Aorta (tissue), 5 donors: ENCODE results near the gene KRT84. TPM values are rescaled to one million over a fixed set of nuclear protein-coding genes. Genes with fewer than 3 reads are reported as not detected.

Experiments used
- ATAC-seq: fragments of 200-7000 bp; cut with Tn5 transposase; one replicate; pipeline ENCODE4 v1.9.1; 2022; ENCODE audit warnings: moderate library complexity; ENCODE audit not compliant: low FRiP score
- DNase-seq, 2 donors: peaks; one replicate each; pipeline ENCODE4 v3.0.0-alpha.2; 2020
- H3K27ac ChIP-seq, 2 donors: one replicate each; pipeline ENCODE4 v1.5.1; 2013; ENCODE audit warnings: low read length in 2 of 2, mild to moderate bottlenecking in 2 of 2, moderate library complexity in 2 of 2, control low read depth in 1 of 2, inconsistent platforms in 1 of 2, low read depth in 1 of 2
- H3K27me3 ChIP-seq, 2 donors: one replicate each; pipeline ENCODE4 v1.6.1; 2013; ENCODE audit warnings: control low read depth in 1 of 2, low read length in 1 of 2, mild to moderate bottlenecking in 1 of 2, moderate library complexity in 1 of 2; ENCODE audit not compliant: insufficient read depth in 2 of 2, control insufficient read depth in 1 of 2
- H3K36me3 ChIP-seq, 2 donors: one replicate each; pipeline ENCODE4 v1.6.1; 2013; ENCODE audit warnings: control low read depth in 1 of 2, low read length in 1 of 2, mild to moderate bottlenecking in 1 of 2; ENCODE audit not compliant: insufficient read depth in 2 of 2, control insufficient read depth in 1 of 2
- H3K4me1 ChIP-seq, 2 donors: one replicate each; pipeline ENCODE4 v1.6.1; 2013; ENCODE audit warnings: low read length in 2 of 2, control low read depth in 1 of 2, mild to moderate bottlenecking in 1 of 2, moderate library complexity in 1 of 2; ENCODE audit not compliant: insufficient read depth in 2 of 2, control insufficient read depth in 1 of 2
- H3K4me3 ChIP-seq, 2 donors: one replicate each; pipeline ENCODE4 v1.5.1; 2013; ENCODE audit warnings: low read length in 2 of 2, control low read depth in 1 of 2, mild to moderate bottlenecking in 1 of 2
- H3K9me3 ChIP-seq: one replicate; pipeline ENCODE4 v1.6.1; 2013; ENCODE audit warnings: mild to moderate bottlenecking, low read length; ENCODE audit not compliant: control insufficient read depth
- WGBS, 2 donors: extraction: QIAGEN DNeasy Blood & Tissue Kit; methylation state at CpG; one replicate each; pipeline ENCODE4 v1.1.7; 2013; 5-methylcytosine and 5-hydroxymethylcytosine counted together
- intact Hi-C, 2 donors: fragments of 100-400 bp; cut with DNase I; formaldehyde crosslinking; loops; one replicate each; pipeline versions ENCODE4 v1.14.2 to v1.15.0; 2022
- polyA plus RNA-seq, 2 donors: library from polyadenylated mRNA; stranded (reverse); fragments of 200-250 nt; gene quantifications; one replicate each; pipeline ENCODE4 v1.2.3, GENCODE V29; 2013
- total RNA-seq, 2 donors: library from RNA; stranded (reverse); fragmentation: NEBNext Ultra II Directional; extraction: Animal tissue kit (Norgen Biotek cat#: 25700); gene quantifications; one replicate each; pipeline ENCODE4 v1.2.1, GENCODE V29; 2021
- donor health status: healthy with polysubstance abuse.
- donor health status: Bipolar disorder and iron deficiency.
- donor health status: DM: no; HTN: no; CAD: no.
- donor health status: DM: no; HTN: no; CAD: no.
- donor health status: DM: yes; HTN: yes; CAD: no.

Gene KRT84
- total and polyA plus RNA-seq, 4 donors, result not detected

DNA sequence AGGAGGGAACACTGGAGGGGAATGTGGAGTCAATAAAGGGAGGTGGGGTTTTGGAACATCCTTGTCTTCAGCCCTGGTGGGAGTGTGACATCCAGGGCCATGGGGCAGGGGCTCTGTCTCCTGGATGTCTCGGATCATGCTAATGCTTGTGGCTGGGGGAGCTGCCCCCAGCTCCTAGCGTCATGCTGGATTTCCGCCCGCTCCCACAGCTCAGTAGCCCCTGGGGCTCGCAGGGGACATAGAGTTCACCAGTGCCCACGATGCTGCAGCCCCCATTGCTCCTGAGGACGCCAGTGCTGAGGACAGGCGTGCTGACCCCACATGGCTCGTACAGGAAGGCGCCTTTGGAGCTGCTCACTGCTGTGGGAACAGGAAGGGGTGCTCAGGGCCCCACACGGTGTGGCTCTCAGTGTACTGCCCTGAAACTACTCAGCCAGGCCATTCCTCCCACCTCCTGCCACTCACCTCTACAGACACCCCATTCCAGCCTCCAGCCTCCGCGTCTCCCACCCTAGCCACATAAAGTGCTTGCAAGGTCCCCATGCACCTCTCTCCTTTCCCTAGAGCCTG lies 9.5 kb upstream of the KRT84 start:
- Histone ChIP-seq H3K4me1 (no peaks in the 10 kb centered on the region), H3K9me3 (no peaks in the 10 kb centered on the region), H3K27ac (no peak overlapping the region), H3K27me3 (no peaks in the 10 kb centered on the region), H3K4me3 (no peak overlapping the region), H3K36me3 (no peaks in the 10 kb centered on the region)
- WGBS, 2 donors, result 91 to 96% methylated on average over 12 to 13 of the region's 13 CpGs
- intact Hi-C loops, result no loop called here
- ATAC-seq (no peak), DNase-seq (peak; percentile 19 to 57)

DNA sequence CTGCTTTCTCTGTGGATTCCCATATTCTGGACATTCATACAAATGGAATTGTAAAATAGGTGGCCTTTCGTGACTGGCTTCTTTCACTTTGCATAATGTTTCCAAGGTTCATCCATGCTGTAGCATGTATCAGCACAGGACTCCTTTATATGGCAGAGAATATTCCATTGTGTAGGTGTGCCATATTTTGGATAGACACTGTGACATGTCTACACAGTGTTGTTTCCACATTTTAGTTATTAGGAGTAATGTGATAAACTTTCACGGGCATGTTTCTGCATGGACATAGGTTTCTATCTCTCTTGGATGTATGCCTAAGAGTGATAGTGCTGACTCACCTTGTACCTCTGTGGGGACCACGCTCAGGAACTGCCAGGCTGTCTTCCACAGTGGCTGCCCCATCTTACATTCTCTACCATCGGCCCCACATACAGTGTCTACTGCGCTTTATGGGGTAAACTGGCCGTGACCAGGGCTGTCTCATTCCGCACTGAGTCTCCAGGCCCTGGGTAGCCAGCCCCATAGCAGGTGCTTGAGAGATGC lies 7.1 kb upstream of the KRT84 start:
- peak; percentile 8 to 17 for DNase-seq
- intact Hi-C loops, result no loop called here
- 95 to 96% methylated on average over 7 of the region's 7 CpGs for WGBS, 2 donors

DNA sequence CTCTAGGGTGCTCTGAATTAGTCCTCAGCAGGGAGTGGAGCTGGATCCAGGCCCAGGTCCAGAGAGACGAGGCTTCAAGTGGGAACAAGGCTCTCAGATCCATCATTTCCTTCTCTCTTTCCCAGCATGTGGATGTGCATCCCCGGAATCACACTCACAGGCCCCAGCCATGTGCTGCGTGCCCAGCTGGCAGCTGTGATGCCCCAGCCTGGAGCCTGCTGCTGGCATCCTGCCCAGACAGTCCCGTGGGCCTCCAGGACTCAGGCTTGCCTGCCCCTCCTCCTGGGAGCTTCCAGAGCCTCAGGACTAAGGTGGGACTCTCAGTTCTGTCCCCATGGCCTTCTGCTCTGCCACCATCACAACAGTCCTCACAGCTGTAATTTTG lies 6.2 kb upstream of the KRT84 start:
- WGBS, 2 donors, result 4 to 6% methylated on average over 4 of the region's 4 CpGs
- peak; percentile 70 to 89 for DNase-seq
- intact Hi-C loops, result no loop called here

More for the DNA sequence above, 7.1 kb upstream of the KRT84 start:
- H3K4me3 ChIP-seq, result no peak overlapping the region
- H3K9me3 ChIP-seq, result no peaks in the 10 kb centered on the region
- no peaks in the 10 kb centered on the region for H3K4me1 ChIP-seq
- no peak overlapping the region for H3K27ac ChIP-seq
- ATAC-seq, result no peak
- H3K27me3 ChIP-seq, result no peaks in the 10 kb centered on the region
- no peaks in the 10 kb centered on the region for H3K36me3 ChIP-seq

DNA sequence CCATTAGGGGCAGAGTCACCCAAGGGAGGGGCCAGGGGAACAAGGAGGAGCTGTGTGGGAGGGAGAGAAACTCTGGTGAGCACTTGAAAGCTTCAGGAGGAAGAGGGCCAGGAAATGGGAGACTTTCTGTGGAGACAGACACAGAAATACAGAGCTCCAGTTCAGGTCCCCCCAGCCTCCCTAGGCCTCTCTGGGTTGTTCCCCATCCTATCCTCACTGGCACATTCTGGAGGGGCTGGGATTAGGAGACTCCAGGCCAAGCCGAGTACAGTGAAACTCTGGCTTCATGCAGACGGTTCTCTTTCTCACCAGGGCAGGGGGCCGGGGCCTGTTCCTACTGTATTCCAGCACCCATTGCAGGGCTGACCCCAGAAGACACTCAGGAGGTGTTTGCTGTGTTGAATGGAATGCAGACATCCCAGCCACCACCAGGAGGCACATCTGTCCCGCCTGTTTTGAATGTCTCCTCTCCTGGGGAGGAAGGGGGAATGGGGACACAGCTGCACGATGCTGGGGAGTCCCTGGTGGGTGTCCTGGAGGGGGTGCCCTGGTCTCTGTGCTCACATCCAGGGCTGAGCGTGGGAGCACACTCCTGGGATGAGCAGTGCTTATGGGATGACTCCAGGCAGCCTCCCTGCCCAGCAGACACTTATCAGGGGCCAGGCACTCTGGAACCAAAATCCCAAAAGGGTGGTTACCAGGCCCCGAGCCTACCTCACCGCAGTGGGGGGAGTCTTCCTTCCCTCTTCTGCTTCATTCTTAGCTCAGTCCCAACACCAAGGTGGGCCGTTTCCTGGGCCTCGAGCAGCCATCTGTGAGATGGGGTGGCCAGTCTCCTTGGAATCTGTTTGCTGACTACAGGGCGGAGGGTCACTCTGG lies 5.5 kb upstream of the KRT84 start:
- no peaks in the 10 kb centered on the region for H3K4me1 ChIP-seq
- no peak overlapping the region for H3K4me3 ChIP-seq
- 80 to 83% methylated on average over 11 of the region's 11 CpGs for WGBS, 2 donors
- H3K36me3 ChIP-seq, result no peaks in the 10 kb centered on the region
- DNase-seq (peak; percentile 26 to 70), ATAC-seq (no peak)
- H3K27me3 ChIP-seq, result no peaks in the 10 kb centered on the region
- intact Hi-C loops, result no loop called here
- H3K27ac ChIP-seq, result no peak overlapping the region
- H3K9me3 ChIP-seq, result no peaks in the 10 kb centered on the region

More for the DNA sequence above, 6.2 kb upstream of the KRT84 start:
- ATAC-seq, result peak; percentile 26
- Histone ChIP-seq H3K27ac (no peak overlapping the region), H3K27me3 (no peaks in the 10 kb centered on the region), H3K9me3 (no peaks in the 10 kb centered on the region), H3K4me3 (no peak overlapping the region), H3K36me3 (no peaks in the 10 kb centered on the region), H3K4me1 (no peaks in the 10 kb centered on the region)

DNA sequence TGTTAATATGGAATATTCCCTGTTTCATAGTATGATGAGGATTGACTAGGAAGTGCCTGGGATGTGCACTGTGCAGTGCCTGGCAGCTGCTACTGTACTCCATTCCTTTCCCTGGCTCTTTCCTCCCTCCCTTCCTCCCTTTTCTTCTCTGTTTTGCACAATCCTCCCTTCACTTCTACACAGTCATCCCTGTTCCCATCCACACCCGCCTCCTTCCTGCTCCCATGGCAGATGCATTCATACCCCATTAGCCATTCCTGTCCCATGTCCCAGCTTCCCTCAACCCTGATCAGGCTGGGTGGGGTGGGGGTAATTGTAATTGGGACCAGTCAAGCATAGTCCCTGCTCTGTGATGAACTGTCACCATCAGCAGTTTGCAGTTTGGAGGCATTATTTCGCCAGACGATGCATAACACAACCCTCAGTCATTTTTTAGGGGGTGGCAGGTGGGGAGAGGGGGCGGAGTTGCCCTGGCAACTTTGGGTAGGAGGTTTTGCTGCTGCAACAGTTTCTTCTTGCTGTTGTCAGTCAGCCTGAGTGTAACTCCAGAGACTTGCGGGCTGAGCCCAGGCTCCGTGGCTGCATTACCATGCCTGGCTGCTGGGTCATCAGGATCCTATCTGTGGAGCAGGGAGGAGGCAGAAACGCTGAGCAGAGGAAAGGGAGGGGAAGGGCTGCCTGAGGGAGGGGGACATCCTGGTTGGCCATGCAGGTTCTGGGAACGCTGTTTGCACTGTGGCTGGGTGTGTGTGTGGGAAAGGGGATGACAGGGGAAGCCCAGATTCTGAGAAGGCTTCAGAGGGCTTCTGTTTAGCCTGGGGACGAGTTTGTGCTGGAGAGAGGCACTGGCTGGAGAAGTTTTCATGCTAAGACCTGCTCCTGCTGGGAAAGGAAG lies 4.1 kb upstream of the KRT84 start:
- Histone ChIP-seq H3K4me1 (no peaks in the 10 kb centered on the region), H3K36me3 (no peaks in the 10 kb centered on the region), H3K27me3 (no peaks in the 10 kb centered on the region), H3K9me3 (no peaks in the 10 kb centered on the region), H3K27ac (no peak overlapping the region), H3K4me3 (no peak overlapping the region)
- intact Hi-C loops, result no loop called here
- no peak for ATAC-seq
- 49 to 55% methylated on average over 9 of the region's 9 CpGs for WGBS, 2 donors
- DNase-seq, result peak; percentile 35 to 41

DNA sequence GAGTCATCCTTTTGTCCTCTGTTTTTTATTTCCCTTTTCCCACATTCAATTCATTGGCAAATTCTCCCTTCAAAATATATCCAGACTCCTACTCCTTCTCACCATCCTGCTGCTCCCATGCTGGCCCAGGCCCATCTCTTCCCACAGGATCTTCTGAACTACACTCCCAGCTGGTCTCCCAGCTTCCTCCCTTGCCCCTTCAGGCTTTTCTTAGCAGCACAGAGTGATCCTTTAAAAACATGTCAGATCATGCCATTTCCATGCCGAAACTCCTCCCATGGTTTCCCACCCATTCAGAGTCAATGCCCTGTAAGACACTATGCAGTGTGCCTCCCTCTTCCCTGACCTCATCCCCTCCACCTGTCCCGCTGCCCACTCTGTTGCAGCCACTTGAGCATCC lies 2.4 kb upstream of the KRT84 start:
- no peak overlapping the region for H3K4me3 ChIP-seq
- no peaks in the 10 kb centered on the region for H3K9me3 ChIP-seq
- 81 to 91% methylated on average over 2 of the region's 2 CpGs for WGBS, 2 donors
- H3K27ac ChIP-seq, result no peak overlapping the region
- H3K4me1 ChIP-seq, result no peaks in the 10 kb centered on the region
- DNase-seq (peak; percentile 20 to 31), ATAC-seq (no peak)
- intact Hi-C loops, result no loop called here
- H3K27me3 ChIP-seq, result no peaks in the 10 kb centered on the region
- no peaks in the 10 kb centered on the region for H3K36me3 ChIP-seq

DNA sequence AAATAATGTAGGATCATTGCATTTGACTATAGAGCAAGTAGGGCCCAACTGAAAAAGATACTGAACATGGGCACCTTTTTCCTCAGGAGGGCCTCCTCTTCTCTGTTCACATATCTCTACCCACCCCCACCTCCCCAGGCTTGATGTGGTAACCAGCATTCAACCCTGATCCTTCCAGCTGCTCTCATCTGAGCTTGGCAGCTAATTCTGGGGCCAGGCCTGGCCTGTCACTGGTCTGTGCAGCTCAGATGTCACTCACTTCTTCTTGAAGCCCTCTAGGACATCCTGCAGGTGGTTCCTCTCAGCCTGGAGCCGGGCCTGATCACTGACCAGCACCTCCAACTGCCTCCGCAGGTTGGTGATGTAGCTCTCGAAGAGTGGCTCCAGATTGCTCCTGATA lies 2.1 kb downstream of the KRT84 start:
- no peak for ATAC-seq

DNA sequence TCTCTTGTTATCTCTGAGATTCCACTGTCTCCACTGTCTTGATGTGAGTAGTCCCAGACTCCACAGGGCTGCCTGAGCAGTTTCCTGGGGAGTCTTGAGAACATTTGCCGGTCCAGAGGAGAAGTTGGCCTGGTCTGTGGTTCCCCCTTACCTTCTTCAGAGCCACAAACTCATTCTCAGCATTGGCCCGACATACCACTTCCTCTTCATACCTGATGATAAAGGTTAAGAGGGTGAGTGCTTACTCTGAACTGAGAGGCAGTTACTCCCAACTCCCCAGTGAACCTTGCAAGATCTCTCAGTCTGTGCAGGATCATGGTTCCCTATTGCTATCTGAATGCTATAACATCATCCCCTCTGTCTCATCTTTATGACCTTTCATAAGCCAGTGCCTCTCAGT lies 2.6 kb downstream of the KRT84 start:
- DNase-seq, result peak in 1 of 2 donors; percentile 21
- Histone ChIP-seq H3K4me3 (no peak overlapping the region), H3K27ac (no peak overlapping the region), H3K36me3 (no peaks in the 10 kb centered on the region), H3K27me3 (no peaks in the 10 kb centered on the region), H3K9me3 (no peaks in the 10 kb centered on the region), H3K4me1 (no peaks in the 10 kb centered on the region)
- intact Hi-C loops, result no loop called here
- WGBS, 2 donors, result 87 to 92% methylated on average over 2 of the region's 2 CpGs
- ATAC-seq, result no peak

More for the DNA sequence above, 2.1 kb downstream of the KRT84 start:
- Histone ChIP-seq H3K27me3 (no peaks in the 10 kb centered on the region), H3K9me3 (no peaks in the 10 kb centered on the region), H3K4me3 (no peak overlapping the region), H3K27ac (no peak overlapping the region), H3K4me1 (no peaks in the 10 kb centered on the region), H3K36me3 (no peaks in the 10 kb centered on the region)
- WGBS, 2 donors, result 96 to 100% methylated on average over 3 of the region's 3 CpGs
- DNase-seq, result peak; percentile 1 to 50
- intact Hi-C loops, result no loop called here
